PFSK-1 (cell line): ENCODE data around the gene CASKIN2.

Experiments
- REST ChIP-seq, 2 experiments: IDR thresholded peaks; 2 replicates each; pipeline versions ENCODE4 v1.6.1 to v1.8.0; 2011 to 2012; ENCODE audit warnings: low read depth in 2 of 2, low read length in 2 of 2, control low read depth in 1 of 2, inconsistent platforms in 1 of 2, mild to moderate bottlenecking in 1 of 2, moderate library complexity in 1 of 2; ENCODE audit not compliant: insufficient read depth in 1 of 2
- SIN3A ChIP-seq: IDR thresholded peaks from 2 replicates; pipeline ENCODE4 v1.6.1; 2012; ENCODE audit warnings: mild to moderate bottlenecking, low read length, moderate library complexity, borderline replicate concordance; ENCODE audit not compliant: insufficient read depth
- TAF1 ChIP-seq: IDR thresholded peaks from 2 replicates; pipeline ENCODE4 v1.6.1; 2012; ENCODE audit warnings: low read length, control low read depth, borderline replicate concordance; ENCODE audit not compliant: insufficient read depth

GRCh38 chr17:75535871-75536270, 20.5 kb upstream of the CASKIN2 start:
- TF ChIP-seq SIN3A (no peak), TAF1 (no peak), REST (IDR thresholded peaks at IDR 0.05; ENCODE audit: insufficient read depth in 1 of 2, low read depth in 2 of 2, low read length in 2 of 2) (no peak)
